GM10248 (cell line): Measurements from ENCODE around the gene DMAC1.
A peak's percentile ranks its signal among the peaks of the same experiment; 100 is the strongest.

Experiments
- CTCF ChIA-PET: fragments of 300-600 bp; sonication (Branson Sonifier 250); formaldehyde crosslinking; extraction: SDS; loops from one replicate; lab custom pipeline; 2021; ENCODE audit warnings: antibody characterized with exemption; lab: Yijun Ruan, JAX
- POLR2A ChIA-PET: fragments of 350-650 bp; sonication (Branson Sonifier 250); formaldehyde crosslinking; extraction: SDS; loops from one replicate; lab custom pipeline; 2020; ENCODE audit warnings: antibody characterized with exemption; lab: Yijun Ruan, JAX
- DNase-seq: peaks from one replicate; pipeline ENCODE4 v3.0.0; 2012; ENCODE audit errors: extremely low spot score
- TF ChIP-seq, protein P1 (sequence below): IDR thresholded peaks from 2 replicates; pipeline ENCODE4 v1.5.1; 2012; ENCODE audit warnings: mild to moderate bottlenecking, low read depth; ENCODE audit errors: extremely low read depth, missing control alignments, control extremely low read depth

The DMAC1 gene, protein sequence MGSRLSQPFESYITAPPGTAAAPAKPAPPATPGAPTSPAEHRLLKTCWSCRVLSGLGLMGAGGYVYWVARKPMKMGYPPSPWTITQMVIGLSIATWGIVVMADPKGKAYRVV

DNA sequence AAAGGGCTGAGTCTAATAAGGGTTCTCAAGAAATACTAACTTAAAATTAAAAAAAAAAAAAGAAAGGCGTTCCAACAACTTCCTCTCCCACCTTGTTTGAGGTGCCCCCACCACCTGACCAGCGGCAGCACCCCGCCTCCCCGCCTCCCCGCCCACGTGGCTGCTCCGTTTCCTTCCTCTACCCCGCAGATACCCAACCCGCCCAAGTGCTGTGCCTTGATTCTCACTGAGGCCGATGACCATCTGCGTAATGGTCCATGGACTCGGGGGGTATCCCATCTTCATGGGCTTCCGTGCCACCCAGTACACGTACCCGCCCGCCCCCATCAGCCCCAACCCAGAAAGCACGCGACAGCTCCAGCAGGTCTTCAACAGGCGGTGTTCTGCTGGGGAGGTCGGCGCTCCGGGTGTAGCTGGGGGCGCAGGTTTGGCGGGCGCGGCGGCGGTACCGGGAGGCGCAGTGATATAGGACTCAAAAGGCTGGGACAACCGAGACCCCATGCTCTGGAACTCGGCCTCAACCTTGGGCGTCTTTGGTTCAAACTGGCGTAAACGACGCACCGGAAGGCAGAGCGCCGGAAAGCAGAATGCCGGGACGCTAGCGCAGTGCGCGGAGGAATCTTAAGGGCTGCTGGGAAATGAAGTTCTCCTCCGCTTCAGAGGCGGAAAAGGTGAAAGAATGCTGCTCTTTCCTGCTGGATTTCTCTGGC is at the start of gene DMAC1:
TSS of gene DMAC1 (minus strand) at position 545 of the 710 bp plus-strand sequence. CDS start at position 501, 44 bp downstream.
- POLR2A ChIA-PET, result no interaction called here
- CTCF ChIA-PET, result no interaction called here

DNA sequence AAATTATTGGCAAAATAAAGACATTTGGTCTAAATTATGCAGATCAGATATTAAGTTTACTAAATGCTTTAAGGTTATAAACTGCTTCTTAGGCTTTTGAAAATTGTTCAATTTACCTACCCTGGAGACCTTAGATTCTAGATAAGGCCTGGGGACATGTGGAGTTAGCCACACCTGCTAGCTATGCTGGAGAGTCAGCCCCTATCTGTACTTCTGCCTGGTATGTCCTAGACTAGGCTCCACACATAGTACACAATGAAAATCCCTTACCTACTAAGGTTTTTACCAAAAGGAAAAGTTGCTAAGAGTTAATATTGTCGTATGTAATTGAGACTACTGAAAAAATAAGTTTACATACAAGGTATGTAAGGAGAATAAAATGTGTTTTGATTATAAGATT is 49.8 kb upstream of the DMAC1 start:
- no peak for DNase-seq
- CTCF ChIA-PET, result interaction anchor here (1.0 kb wide), 1 partner anchor 11 kb away, joined by 3 read pairs; no protein-coding TSS in a partner anchor
- TF ChIP-seq, protein P1, sequence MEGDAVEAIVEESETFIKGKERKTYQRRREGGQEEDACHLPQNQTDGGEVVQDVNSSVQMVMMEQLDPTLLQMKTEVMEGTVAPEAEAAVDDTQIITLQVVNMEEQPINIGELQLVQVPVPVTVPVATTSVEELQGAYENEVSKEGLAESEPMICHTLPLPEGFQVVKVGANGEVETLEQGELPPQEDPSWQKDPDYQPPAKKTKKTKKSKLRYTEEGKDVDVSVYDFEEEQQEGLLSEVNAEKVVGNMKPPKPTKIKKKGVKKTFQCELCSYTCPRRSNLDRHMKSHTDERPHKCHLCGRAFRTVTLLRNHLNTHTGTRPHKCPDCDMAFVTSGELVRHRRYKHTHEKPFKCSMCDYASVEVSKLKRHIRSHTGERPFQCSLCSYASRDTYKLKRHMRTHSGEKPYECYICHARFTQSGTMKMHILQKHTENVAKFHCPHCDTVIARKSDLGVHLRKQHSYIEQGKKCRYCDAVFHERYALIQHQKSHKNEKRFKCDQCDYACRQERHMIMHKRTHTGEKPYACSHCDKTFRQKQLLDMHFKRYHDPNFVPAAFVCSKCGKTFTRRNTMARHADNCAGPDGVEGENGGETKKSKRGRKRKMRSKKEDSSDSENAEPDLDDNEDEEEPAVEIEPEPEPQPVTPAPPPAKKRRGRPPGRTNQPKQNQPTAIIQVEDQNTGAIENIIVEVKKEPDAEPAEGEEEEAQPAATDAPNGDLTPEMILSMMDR, result no peak
- POLR2A ChIA-PET, result no interaction called here

More for the DNA sequence above, at the start of gene DMAC1:
- TF ChIP-seq, protein P1, result no peak
- peak; percentile 88 for DNase-seq

GRCh38 chr9:7848498-7848897 is 48.9 kb upstream of the DMAC1 start:
- CTCF ChIA-PET, result interaction anchor here (1.0 kb wide), 2 partner anchors 10 to 25 kb away, joined by 3 read pairs; no protein-coding TSS in a partner anchor
- DNase-seq, result no peak
- POLR2A ChIA-PET, result no interaction called here
- TF ChIP-seq, protein P1, result no peak

DNA sequence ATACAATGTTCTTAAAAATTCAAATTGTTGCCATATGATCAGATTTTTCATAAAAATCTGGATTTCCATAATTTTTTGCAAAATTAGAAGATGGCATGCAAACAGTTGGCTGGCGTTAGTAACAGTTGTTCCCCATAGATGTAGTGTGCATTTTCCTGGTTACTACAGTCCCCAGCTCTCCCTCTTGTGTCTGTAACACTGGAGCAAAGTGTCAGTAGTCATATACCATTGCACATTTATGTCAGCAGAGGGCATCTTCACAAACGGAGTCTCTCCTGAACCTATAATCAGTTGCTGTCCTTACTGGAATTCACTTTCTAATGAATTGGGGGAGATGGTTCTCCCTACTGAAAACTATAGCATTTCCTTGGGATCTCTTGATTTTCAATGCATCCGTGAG is 44.7 kb upstream of the DMAC1 start:
- CTCF ChIA-PET, result interaction anchor here (0.7 to 1.7 kb wide), 7 partner anchors 12 to 1052 kb away, joined by 3 to 7 read pairs (median 3); no protein-coding TSS in a partner anchor
- DNase-seq, result no peak
- POLR2A ChIA-PET, result no interaction called here
- TF ChIP-seq, protein P1, result peak; percentile 30

DNA sequence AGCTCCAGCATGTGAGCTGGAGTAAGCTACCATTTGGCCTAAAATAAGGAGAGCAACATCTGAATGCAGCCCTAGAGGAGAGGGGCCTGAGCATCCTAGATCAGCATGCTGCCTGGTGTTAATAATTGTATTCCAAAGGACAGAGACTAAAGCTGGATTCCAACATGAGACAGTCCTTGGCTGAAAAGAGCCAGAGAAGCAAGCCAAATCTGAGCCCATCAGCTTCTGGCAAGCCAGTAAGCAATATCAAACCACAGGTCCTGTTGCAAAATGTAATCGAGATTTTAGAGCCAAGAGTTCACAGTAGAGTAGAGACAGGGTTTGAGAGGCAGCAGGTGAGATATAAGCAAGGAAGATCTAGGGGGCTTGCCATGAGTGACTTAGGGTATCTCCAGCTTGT is 42.3 kb upstream of the DMAC1 start:
- DNase-seq, result no peak
- TF ChIP-seq, protein P1, result no peak
- ChIA-PET CTCF (no interaction called here), POLR2A (no interaction called here)

- DNase-seq, result no peak
- ChIA-PET POLR2A (no interaction called here), CTCF (interaction anchor here (1.7 kb wide), 1 partner anchor 12 kb away, joined by 6 read pairs; no protein-coding TSS in a partner anchor)
- TF ChIP-seq, protein P1, result no peak
These were observed 35.0 kb upstream of the DMAC1 start for GRCh38 chr9:7834531-7834930.
